GM20431 (cell line): ENCODE data around the gene MRPL32.

ENCODE experiments used
- in situ Hi-C: fragments of 300-500 bp; cut with MseI, MboI; formaldehyde crosslinking; loops from one replicate; pipeline ENCODE4 v1.15.0; 2020; ENCODE audit warnings: low sequenced_read_pairs; ENCODE audit not compliant: unreplicated experiment

MRPL32 gene

DNA sequence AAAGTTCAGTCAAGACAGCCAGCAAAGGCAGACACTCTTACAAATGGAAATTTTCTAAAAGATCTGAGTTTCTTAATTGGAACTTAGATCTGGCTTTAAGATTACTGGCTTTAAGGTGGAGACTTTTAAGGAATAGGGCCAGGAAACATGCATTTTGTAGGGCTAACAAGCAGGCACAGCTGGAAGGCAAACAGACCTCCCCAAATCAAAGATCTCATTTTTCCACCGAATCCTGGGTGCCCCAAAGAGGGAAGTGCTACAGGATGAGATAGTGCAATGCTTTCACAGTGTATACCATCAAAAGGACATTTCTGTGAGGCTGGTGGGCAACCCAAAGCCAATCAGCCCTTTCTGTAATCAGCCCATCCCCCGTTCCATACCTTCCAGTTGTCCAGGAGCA is 27.4 kb downstream of the MRPL32 start:
- in situ Hi-C loops: loop anchor here (25.0 kb wide), 1 partner anchor 303 kb away; no protein-coding TSS in a partner anchor

DNA sequence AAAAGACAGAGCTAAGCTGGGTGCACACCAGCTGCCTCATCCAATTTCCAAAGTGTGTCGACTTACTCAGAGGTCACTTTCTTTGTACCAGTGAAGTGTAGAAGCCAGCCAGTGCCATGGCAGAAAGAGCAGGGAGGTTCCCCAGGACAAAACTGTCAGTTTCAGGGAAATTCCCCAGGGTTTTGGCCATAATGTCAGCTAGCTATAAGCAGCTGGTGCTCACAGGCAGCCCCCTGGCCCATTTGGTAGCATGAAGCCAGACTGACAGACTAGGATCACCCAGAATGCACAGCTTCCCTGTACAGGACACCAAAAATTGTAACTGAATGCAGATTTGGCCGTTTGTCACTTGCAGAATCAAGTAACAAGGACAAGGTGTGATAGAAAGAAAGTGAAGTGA is 28.6 kb downstream of the MRPL32 start:
- in situ Hi-C loops: loop anchor here (25.0 kb wide), 1 partner anchor 302 kb away; no protein-coding TSS in a partner anchor

- in situ Hi-C loops: loop anchor here (25.0 kb wide), 1 partner anchor 301 kb away; no protein-coding TSS in a partner anchor
Observed at GRCh38 chr7:42961170-42961569, 29.0 kb downstream of the MRPL32 start.

DNA sequence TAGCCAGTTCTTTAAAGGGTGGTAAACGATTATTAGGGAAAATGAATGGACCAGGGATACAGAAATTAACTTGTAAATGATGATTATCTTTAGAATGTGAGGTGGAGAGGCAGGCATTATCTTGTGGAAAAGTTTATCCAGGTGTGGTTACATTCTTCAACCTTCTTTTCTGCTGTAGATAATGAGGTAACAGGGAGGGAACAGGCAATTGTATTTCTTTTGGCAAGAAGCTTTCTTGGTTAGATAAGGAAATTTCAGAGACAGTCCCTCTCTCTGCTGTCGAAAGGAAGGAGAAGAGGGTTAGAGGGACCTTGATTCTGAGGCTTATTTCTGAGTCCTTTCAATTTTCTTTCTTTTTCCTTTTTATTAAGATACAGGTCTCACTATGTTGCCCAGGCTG is 32.1 kb downstream of the MRPL32 start:
- in situ Hi-C loops: loop anchor here (25.0 kb wide), 1 partner anchor 298 kb away; no protein-coding TSS in a partner anchor

DNA sequence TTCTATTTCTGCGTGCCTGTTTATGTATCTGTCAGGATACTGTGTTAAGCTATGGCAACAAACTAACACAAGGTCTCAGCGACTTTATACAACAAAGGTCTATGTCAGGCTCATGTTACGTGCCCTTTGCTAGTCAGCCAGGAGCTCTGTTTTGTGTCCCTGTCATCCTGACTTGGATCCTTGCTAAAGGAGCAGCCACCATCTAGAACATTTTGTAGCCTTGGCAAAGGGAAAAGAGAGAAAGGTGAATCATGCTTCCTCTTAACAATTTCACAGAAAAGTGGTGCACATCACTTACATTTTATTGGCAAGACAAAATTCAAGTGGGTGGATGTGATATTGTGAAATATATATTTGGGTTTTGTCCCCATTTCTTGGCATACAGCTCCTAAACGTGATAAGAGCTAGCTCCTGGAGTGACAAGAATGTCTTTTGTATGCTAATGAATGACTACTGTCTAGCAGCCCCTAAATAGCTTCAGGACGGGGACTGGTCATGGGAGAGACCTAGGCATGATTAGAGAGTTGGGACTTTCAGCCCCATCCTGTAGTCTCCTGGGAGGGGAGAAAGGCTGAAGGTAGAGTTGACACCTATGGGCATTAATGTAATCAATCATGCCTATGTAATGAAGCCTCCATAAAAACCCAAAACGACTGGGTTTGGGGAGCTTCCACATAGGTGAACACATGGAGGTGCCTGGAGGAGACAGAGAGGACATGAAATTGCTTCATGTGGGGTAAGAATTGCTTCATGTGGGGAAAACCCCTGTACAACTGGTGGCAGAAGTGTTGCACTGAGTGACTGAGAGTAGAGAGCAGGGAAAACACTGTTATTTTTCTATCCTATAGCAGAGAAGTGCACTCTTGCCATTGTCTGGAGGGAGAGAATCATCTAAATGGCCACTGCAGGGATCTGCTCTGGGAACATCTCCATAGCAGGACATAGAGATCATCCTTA is 33.0 kb downstream of the MRPL32 start:
- in situ Hi-C loops: loop anchor here (25.0 kb wide), 1 partner anchor 297 kb away; no protein-coding TSS in a partner anchor

GRCh38 chr7:42967391-42967790 is 35.2 kb downstream of the MRPL32 start:
- in situ Hi-C loops: loop anchor here (25.0 kb wide), 1 partner anchor 295 kb away; no protein-coding TSS in a partner anchor

DNA sequence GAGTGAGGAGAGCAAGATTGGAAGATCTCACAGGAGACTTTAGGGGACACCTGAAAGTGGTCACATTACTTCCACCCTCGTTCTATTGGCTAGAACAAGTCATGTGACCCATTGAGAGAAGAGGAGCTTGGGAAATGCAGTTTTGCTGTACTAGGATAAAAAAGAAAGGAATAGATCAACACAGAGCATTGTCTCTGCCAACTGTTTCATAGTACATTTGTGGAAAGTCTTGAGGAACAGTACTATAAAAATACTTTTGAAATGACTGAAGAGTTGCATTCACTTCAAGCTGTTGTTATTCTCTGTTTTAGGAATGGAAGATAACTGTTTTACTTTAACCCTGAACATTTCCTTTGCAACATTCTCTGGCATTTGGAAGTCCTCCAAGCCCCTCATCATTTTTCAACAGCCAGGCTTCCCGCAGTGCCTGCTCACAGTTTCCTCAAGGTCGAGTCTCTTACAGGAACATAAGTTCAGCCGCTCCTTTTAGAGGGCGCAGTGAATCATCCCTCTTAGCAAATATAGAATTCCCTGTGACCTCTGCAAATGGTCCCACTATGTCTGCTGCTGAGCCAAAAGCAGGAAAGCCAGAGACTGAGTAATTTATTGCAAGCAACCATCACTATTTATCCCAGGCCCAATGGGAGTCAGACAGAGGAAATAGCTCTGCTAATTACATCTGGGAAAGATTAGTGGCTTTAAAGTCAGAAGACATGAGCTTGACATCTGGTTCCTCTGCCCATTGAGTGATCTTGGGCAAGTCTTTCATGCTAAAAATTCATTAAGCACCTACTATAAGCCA is 40.7 kb downstream of the MRPL32 start:
- in situ Hi-C loops: loop anchor here (25.0 kb wide), 1 partner anchor 289 kb away; no protein-coding TSS in a partner anchor

DNA sequence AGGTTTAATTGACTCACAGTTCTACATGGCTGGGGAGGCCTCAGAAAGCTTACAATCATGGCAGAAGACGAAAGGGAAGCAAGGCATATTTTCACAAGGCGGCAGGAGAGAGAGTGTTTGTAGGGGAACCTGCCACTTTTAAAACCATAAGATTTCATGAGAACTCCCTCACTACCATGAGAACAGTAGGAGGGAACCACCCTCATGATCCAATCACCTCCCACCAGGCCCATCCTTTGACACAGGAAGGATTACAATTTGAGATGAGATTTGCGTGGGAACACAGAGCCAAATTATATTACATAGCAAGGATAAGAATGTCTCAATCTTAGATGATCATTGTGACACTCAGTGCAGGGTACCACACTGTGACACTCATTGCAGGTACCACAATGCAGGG is 44.2 kb downstream of the MRPL32 start:
- in situ Hi-C loops: no loop called here

- in situ Hi-C loops: no loop called here
Observed at GRCh38 chr7:42978496-42978895, 46.3 kb downstream of the MRPL32 start.

GRCh38 chr7:42980084-42980483 is 47.9 kb downstream of the MRPL32 start:
- in situ Hi-C loops: no loop called here

- in situ Hi-C loops: no loop called here
Observed at GRCh38 chr7:42980514-42980913, 48.3 kb downstream of the MRPL32 start.

GRCh38 chr7:42981601-42982000 is 49.4 kb downstream of the MRPL32 start:
- in situ Hi-C loops: no loop called here

GRCh38 chr7:42982604-42983115 is 50.5 kb downstream of the MRPL32 start:
- in situ Hi-C loops: no loop called here

DNA sequence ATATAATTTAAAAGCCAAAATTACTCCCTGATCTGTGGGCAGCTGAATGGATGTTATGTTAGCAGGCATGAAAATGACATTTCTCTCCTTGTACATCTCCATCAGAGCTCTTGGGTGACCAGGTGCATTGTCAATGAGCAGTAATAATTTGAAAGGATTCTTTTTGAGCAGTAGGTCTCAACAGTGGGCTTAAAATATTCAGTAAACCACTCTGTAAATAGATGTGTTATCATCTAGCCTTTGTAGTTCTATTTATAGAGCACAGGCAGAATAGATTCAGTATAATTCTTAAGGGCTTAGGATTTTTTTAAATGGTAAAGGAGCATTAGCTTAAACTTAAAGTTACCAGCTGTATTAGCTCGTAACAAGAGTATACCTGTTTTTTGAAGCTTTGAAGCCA is 52.0 kb downstream of the MRPL32 start:
- in situ Hi-C loops: no loop called here

DNA sequence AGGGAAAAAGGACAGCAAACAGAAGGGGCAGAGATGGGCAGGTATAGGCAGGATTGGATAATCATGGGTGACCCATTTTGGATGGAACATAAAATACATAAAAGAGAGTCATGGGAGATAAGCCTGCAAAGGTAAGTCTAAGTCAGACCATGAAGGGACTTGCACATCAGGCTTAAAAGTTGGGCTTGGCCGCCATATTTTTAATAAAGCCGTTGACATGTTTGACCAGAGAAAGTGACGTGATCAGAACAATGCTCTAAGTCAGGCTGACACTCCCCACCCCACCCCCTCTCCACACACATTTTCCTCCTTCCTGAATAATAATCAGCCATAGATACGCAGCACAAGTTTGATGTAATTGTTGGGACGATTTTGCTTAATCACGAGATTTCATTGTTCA is 54.0 kb downstream of the MRPL32 start:
- in situ Hi-C loops: no loop called here

DNA sequence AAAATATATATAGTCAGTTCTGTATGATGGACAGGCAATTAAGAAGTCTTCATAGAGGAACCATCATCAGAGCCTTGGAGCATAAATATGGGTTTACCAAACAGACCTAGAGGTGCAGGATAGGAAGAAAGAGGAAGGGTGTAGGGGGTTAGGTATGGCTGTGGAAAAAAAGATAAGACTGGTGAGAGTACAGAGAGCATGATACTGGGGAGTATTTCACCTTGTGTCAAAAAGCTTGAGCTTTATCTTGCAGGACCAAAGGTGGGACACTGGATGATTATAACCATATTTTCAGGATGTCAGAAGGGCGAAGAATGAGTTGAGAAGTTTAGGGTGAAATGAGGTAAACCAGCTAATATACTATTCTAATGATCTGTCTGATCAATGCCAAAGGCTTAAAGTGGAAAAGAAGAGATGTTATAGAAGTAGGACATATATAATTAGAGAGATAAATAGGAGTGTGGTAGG is 54.6 kb downstream of the MRPL32 start:
- in situ Hi-C loops: no loop called here
